Stimulated activated CD4-positive, alpha-beta T cell treated with anti-CD3 and anti-CD28 coated beads, Interleukin-15, amount 100 ng/mL, for 24 hours (primary cell): ENCODE data around the gene ABLIM1.
"Not testable (repeated sequence)": the region's sequence is repeated elsewhere in the genome, so short reads cannot be mapped to it uniquely, and the experiment has no call there.

ENCODE experiments used
- DNase-seq: peaks from one replicate; pipeline ENCODE4 v3.0.0-alpha.2; 2020

Gene ABLIM1

GRCh38 chr10:114658175-114658574, at the start of gene ABLIM1:
ABLIM1 (minus strand) TSS chr10:114658275; CDS start chr10:114658200, 75 bp downstream.
- no peak for DNase-seq

- no peak for DNase-seq
Measured at GRCh38 chr10:114706458-114707055, 48.5 kb upstream of the ABLIM1 start.

GRCh38 chr10:114704679-114705078, 46.6 kb upstream of the ABLIM1 start:
- DNase-seq, result no peak

GRCh38 chr10:114703377-114704107, 45.5 kb upstream of the ABLIM1 start:
- peak; percentile 10 for DNase-seq

- DNase-seq, result no peak
Measured at GRCh38 chr10:114698271-114699061, 40.4 kb upstream of the ABLIM1 start.

GRCh38 chr10:114697061-114697598, 39.1 kb upstream of the ABLIM1 start:
- DNase-seq, result no peak

GRCh38 chr10:114696301-114696700, 38.2 kb upstream of the ABLIM1 start:
- DNase-seq, result not testable (repeated sequence)

GRCh38 chr10:114694752-114695151, 36.7 kb upstream of the ABLIM1 start:
- DNase-seq, result peak; percentile 45

- no peak for DNase-seq
Measured at GRCh38 chr10:114694062-114694461, 36.0 kb upstream of the ABLIM1 start.

- no peak for DNase-seq
Measured at GRCh38 chr10:114691442-114691941, 33.4 kb upstream of the ABLIM1 start.

- no peak for DNase-seq
Measured at GRCh38 chr10:114688786-114689185, 30.7 kb upstream of the ABLIM1 start.

GRCh38 chr10:114687459-114687858, 29.4 kb upstream of the ABLIM1 start:
- no peak for DNase-seq

GRCh38 chr10:114686013-114686412, 27.9 kb upstream of the ABLIM1 start:
- DNase-seq, result no peak

- DNase-seq, result no peak
Measured at GRCh38 chr10:114685456-114685855, 27.4 kb upstream of the ABLIM1 start.

- no peak for DNase-seq
Measured at GRCh38 chr10:114684822-114685209, 26.7 kb upstream of the ABLIM1 start.

- no peak for DNase-seq
Measured at GRCh38 chr10:114684084-114684821, 26.2 kb upstream of the ABLIM1 start.

- DNase-seq, result no peak
Measured at GRCh38 chr10:114683593-114683992, 25.5 kb upstream of the ABLIM1 start.

GRCh38 chr10:114683162-114683561, 25.1 kb upstream of the ABLIM1 start:
- DNase-seq, result no peak

- no peak for DNase-seq
Measured at GRCh38 chr10:114682532-114682931, 24.5 kb upstream of the ABLIM1 start.

GRCh38 chr10:114682121-114682520, 24.0 kb upstream of the ABLIM1 start:
- DNase-seq, result no peak

GRCh38 chr10:114681542-114681941, 23.5 kb upstream of the ABLIM1 start:
- DNase-seq, result no peak

- DNase-seq, result no peak
Measured at GRCh38 chr10:114680543-114681117, 22.6 kb upstream of the ABLIM1 start.
